Spleen (tissue), 7 donors: ENCODE measurements around the gene CAMK2G.

ENCODE experiments used
- POLR2A ChIP-seq, 3 donors: fragments of 450-650 bp; IDR thresholded peaks; one replicate each; pipeline ENCODE4 v1.5.1; 2017; ENCODE audit warnings: antibody characterized with exemption in 3 of 3, mild to moderate bottlenecking in 1 of 3
- POLR2AphosphoS5 ChIP-seq, 3 donors: sonication (generic); formaldehyde crosslinking; IDR thresholded peaks; one replicate each; pipeline ENCODE4 v1.5.1; 2017; ENCODE audit warnings: antibody characterized with exemption in 3 of 3
- TF ChIP-seq, protein P1 (sequence below), 11 experiments: fragments of 200-600 bp in 7 of 11; fragments of 450-650 bp in 4 of 11; sonication (generic) in 4 of 11; IDR thresholded peaks in 8 of 11; conservative IDR thresholded peaks in 3 of 11; 1 replicate in 7 of 11; 2 replicates in 4 of 11; pipeline versions ENCODE4 v1.4.0 to v1.8.0; 2016 to 2021; ENCODE audit warnings: antibody characterized with exemption in 11 of 11, inconsistent platforms in 4 of 11, mild to moderate bottlenecking in 1 of 11
- donor health status: DM: no; HTN: no; CAD: no; lungs with moderate emphysema.
- donor health status: DM: no; HTN: no; CAD: no.
- donor health status: DM: no; HTN: no; CAD: no.

DNA sequence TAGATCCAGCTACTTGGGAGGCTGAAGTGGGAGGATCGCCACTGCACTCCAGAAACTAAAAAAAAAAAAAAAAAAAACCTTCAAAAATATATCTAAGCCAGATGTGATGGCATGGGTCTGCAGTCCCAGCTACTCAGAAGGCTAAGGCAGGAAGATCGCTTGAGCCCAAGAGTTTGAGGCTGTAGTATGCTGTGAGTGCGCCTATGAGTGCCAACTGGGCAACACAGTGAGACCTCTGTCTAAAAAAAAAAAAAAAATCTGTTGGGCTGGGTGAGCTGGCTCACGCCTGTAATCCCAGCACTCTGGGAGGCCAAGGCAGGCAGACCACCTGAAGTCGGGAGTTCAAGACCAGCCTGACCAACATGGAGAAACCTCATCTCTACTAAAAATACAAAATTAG lies 95.3 kb downstream of the CAMK2G start:
- TF ChIP-seq POLR2A (IDR thresholded peaks at IDR 0.05) (no peak), POLR2AphosphoS5 (IDR thresholded peaks at IDR 0.05) (no peak)
- TF ChIP-seq, protein P1, sequence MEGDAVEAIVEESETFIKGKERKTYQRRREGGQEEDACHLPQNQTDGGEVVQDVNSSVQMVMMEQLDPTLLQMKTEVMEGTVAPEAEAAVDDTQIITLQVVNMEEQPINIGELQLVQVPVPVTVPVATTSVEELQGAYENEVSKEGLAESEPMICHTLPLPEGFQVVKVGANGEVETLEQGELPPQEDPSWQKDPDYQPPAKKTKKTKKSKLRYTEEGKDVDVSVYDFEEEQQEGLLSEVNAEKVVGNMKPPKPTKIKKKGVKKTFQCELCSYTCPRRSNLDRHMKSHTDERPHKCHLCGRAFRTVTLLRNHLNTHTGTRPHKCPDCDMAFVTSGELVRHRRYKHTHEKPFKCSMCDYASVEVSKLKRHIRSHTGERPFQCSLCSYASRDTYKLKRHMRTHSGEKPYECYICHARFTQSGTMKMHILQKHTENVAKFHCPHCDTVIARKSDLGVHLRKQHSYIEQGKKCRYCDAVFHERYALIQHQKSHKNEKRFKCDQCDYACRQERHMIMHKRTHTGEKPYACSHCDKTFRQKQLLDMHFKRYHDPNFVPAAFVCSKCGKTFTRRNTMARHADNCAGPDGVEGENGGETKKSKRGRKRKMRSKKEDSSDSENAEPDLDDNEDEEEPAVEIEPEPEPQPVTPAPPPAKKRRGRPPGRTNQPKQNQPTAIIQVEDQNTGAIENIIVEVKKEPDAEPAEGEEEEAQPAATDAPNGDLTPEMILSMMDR (IDR thresholded peaks at IDR 0.05 in 8 of 11, conservative IDR thresholded peaks at IDR 0.05 in 3 of 11): no peak
